ENCODE data around the gene DGAT2.

DNA sequence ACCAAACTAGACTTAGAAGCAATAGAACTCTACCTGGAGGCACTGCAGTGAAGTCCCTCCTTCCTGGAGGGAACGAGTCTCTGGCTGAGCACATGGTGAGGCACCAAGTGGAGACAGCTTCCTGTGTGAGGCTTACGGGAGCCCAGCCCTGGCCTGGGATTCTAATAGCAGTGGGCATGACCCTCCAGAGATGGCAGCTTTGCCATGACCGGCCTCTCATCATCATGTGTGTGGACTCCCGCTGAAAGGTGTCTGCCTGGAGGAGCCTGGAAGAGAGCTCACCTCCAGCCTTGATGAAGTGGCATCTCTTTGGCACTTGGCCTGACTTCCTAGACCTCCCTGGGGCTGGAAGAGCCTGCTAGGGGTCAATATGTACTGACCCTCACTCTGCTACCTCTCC is 8.0 kb downstream of the DGAT2 start:
- TF ChIP-seq POLR2A (IDR thresholded peaks at IDR 0.05): no peak
- TF ChIP-seq, protein P1, sequence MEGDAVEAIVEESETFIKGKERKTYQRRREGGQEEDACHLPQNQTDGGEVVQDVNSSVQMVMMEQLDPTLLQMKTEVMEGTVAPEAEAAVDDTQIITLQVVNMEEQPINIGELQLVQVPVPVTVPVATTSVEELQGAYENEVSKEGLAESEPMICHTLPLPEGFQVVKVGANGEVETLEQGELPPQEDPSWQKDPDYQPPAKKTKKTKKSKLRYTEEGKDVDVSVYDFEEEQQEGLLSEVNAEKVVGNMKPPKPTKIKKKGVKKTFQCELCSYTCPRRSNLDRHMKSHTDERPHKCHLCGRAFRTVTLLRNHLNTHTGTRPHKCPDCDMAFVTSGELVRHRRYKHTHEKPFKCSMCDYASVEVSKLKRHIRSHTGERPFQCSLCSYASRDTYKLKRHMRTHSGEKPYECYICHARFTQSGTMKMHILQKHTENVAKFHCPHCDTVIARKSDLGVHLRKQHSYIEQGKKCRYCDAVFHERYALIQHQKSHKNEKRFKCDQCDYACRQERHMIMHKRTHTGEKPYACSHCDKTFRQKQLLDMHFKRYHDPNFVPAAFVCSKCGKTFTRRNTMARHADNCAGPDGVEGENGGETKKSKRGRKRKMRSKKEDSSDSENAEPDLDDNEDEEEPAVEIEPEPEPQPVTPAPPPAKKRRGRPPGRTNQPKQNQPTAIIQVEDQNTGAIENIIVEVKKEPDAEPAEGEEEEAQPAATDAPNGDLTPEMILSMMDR (IDR thresholded peaks at IDR 0.05): no peak

All from Peyer's patch (tissue), 4 donors.